Nephron progenitor cell (in vitro differentiated cells): Measurements from ENCODE around the gene ST14.

ENCODE experiments used
- DNase-seq: peaks from one replicate; pipeline ENCODE4 v3.0.0; 2021
- H3K27ac Mint-ChIP-seq: 2 replicates; pipeline ENCODE4 v1.8.0; 2021; ENCODE audit warnings: mild to moderate bottlenecking, moderate library complexity, mixed read lengths
- H3K27me3 Mint-ChIP-seq: 2 replicates; pipeline ENCODE4 v1.8.0; 2021; ENCODE audit warnings: mild to moderate bottlenecking, low read depth, mixed read lengths; ENCODE audit not compliant: poor library complexity
- H3K36me3 Mint-ChIP-seq: 2 replicates; pipeline ENCODE4 v1.8.0; 2021; ENCODE audit warnings: low read depth, mixed read lengths
- H3K4me1 Mint-ChIP-seq: 2 replicates; pipeline ENCODE4 v1.8.0; 2021; ENCODE audit warnings: mixed read lengths
- H3K4me3 Mint-ChIP-seq: 2 replicates; pipeline ENCODE4 v1.8.0; 2021; ENCODE audit warnings: mild to moderate bottlenecking, moderate library complexity, mixed read lengths
- H3K9me3 Mint-ChIP-seq: 2 replicates; pipeline ENCODE4 v1.8.0; 2021; ENCODE audit warnings: mild to moderate bottlenecking, moderate library complexity, mixed read lengths
- CTCF ChIP-seq: fragments of 200-600 bp; sonication (generic); IDR thresholded peaks from 2 replicates; pipeline ENCODE4 v1.5.0; 2021; ENCODE audit warnings: antibody characterized with exemption

Gene ST14

GRCh38 chr11:130159657-130160497 is at the start of gene ST14:
ST14 (plus strand) TSS chr11:130159782; CDS start chr11:130159980, 198 bp downstream.
- Mint-ChIP-seq H3K36me3 (no peaks in the 10 kb centered on the region), H3K4me3 (peak within 1 kb of the TSS; percentile 75), H3K27ac (no peak within 1 kb of the TSS), H3K9me3 (no peaks in the 10 kb centered on the region), H3K4me1 (peaks cover 18% of the 10 kb centered on the region), H3K27me3 (peaks cover 73% of the 10 kb centered on the region)
- DNase-seq: peak; percentile 57
- TF ChIP-seq CTCF: no peak

- Mint-ChIP-seq H3K36me3 (peaks cover 81% of the 10 kb centered on the region), H3K27ac (peak overlapping the region; percentile 96), H3K9me3 (peaks cover 22% of the 10 kb centered on the region), H3K27me3 (no peaks in the 10 kb centered on the region), H3K4me3 (no peak overlapping the region), H3K4me1 (peaks cover 28% of the 10 kb centered on the region)
- TF ChIP-seq CTCF: no peak
- no peak for DNase-seq
Measured at GRCh38 chr11:130110339-130111108, 49.1 kb upstream of the ST14 start.

GRCh38 chr11:130112071-130112830 is 47.3 kb upstream of the ST14 start:
- peak overlapping the region; percentile 70 for H3K27ac Mint-ChIP-seq
- no peak overlapping the region for H3K4me3 Mint-ChIP-seq
- H3K27me3 Mint-ChIP-seq: no peaks in the 10 kb centered on the region
- H3K9me3 Mint-ChIP-seq: peaks cover 6% of the 10 kb centered on the region
- DNase-seq: no peak
- peaks cover 74% of the 10 kb centered on the region for H3K36me3 Mint-ChIP-seq
- TF ChIP-seq CTCF: no peak
- peaks cover 28% of the 10 kb centered on the region for H3K4me1 Mint-ChIP-seq

GRCh38 chr11:130114281-130114680 is 45.3 kb upstream of the ST14 start:
- no peak for TF ChIP-seq CTCF
- Mint-ChIP-seq H3K36me3 (peaks cover 57% of the 10 kb centered on the region), H3K27ac (no peak overlapping the region)

GRCh38 chr11:130114726-130115125 is 44.9 kb upstream of the ST14 start:
- H3K9me3 Mint-ChIP-seq: no peaks in the 10 kb centered on the region
- H3K4me1 Mint-ChIP-seq: peaks cover 21% of the 10 kb centered on the region
- peak overlapping the region; percentile 89 for H3K27ac Mint-ChIP-seq
- no peak overlapping the region for H3K4me3 Mint-ChIP-seq
- no peaks in the 10 kb centered on the region for H3K27me3 Mint-ChIP-seq
- DNase-seq: no peak
- peaks cover 52% of the 10 kb centered on the region for H3K36me3 Mint-ChIP-seq
- TF ChIP-seq CTCF: no peak

More at GRCh38 chr11:130114281-130114680, 45.3 kb upstream of the ST14 start:
- Mint-ChIP-seq H3K4me3 (no peak overlapping the region), H3K4me1 (peaks cover 26% of the 10 kb centered on the region), H3K9me3 (no peaks in the 10 kb centered on the region), H3K27me3 (no peaks in the 10 kb centered on the region)
- no peak for DNase-seq
